Immature natural killer cell (primary cell): ENCODE data around the gene OR10P1. TPM values are rescaled to one million over a fixed set of nuclear protein-coding genes. Genes with fewer than 3 reads are reported as not detected.
"Not testable (repeated sequence)": the region's sequence is repeated elsewhere in the genome, so short reads cannot be mapped to it uniquely, and the experiment has no call there.

Source experiments
- DNase-seq, 3 donors: peaks; one replicate each; pipeline ENCODE4 v3.0.0; 2022; ENCODE audit warnings: mixed read lengths in 1 of 3
- H3K27ac Mint-ChIP-seq, 6 donors: one replicate each; pipeline ENCODE4 v1.8.0; 2020; ENCODE audit warnings: mixed read lengths in 6 of 6, mild to moderate bottlenecking in 5 of 6, inconsistent platforms in 4 of 6, moderate library complexity in 3 of 6
- H3K27me3 Mint-ChIP-seq, 3 donors: one replicate each; pipeline ENCODE4 v1.8.0; 2020 to 2021; ENCODE audit warnings: low read depth in 3 of 3, mild to moderate bottlenecking in 3 of 3, mixed read lengths in 3 of 3, moderate library complexity in 3 of 3, inconsistent platforms in 1 of 3
- H3K36me3 Mint-ChIP-seq, 3 donors: one replicate each; pipeline ENCODE4 v1.8.0; 2020; ENCODE audit warnings: mixed read lengths in 3 of 3, inconsistent platforms in 2 of 3, mild to moderate bottlenecking in 2 of 3
- H3K4me1 Mint-ChIP-seq, 2 donors: one replicate each; pipeline ENCODE4 v1.8.0; 2020; ENCODE audit warnings: inconsistent platforms in 2 of 2, mild to moderate bottlenecking in 2 of 2, mixed read lengths in 2 of 2, moderate library complexity in 1 of 2
- H3K4me3 Mint-ChIP-seq, 5 donors: one replicate each; pipeline ENCODE4 v1.8.0; 2020; ENCODE audit warnings: mild to moderate bottlenecking in 5 of 5, mixed read lengths in 5 of 5, inconsistent platforms in 3 of 5, moderate library complexity in 3 of 5
- H3K9me3 Mint-ChIP-seq, 6 donors: one replicate each; pipeline ENCODE4 v1.8.0; 2020; ENCODE audit warnings: mild to moderate bottlenecking in 6 of 6, mixed read lengths in 6 of 6, inconsistent platforms in 4 of 6, moderate library complexity in 3 of 6
- polyA plus RNA-seq, 3 donors: library from polyadenylated mRNA; unstranded; fragments of 300-500 nt; fragmentation: Illumina TruSeq; gene quantifications; one replicate each; pipeline ENCODE4 v1.2.3, GENCODE V29; 2021

Gene OR10P1
- polyA plus RNA-seq, 3 donors from 2014 or later: not detected

GRCh38 chr12:55636116-55636655, 506 bp upstream of the OR10P1 start:
- Mint-ChIP-seq H3K27ac (peak overlapping the region in 1 of 6 donors; percentile 49), H3K27me3 (peaks cover 0 to 9% (median 2%) of the 10 kb centered on the region in 3 donors), H3K4me1 (no peaks in the 10 kb centered on the region), H3K4me3 (no peak overlapping the region), H3K9me3 (no peaks in the 10 kb centered on the region), H3K36me3 (no peaks in the 10 kb centered on the region)
- DNase-seq: no peak

GRCh38 chr12:55637467-55637866, 775 bp downstream of the OR10P1 start:
- no peaks in the 10 kb centered on the region for H3K36me3 Mint-ChIP-seq
- no peaks in the 10 kb centered on the region for H3K9me3 Mint-ChIP-seq
- DNase-seq: no peak
- no peak overlapping the region for H3K27ac Mint-ChIP-seq
- no peak overlapping the region for H3K4me3 Mint-ChIP-seq
- no peaks in the 10 kb centered on the region for H3K4me1 Mint-ChIP-seq
- peaks cover 0 to 9% (median 0%) of the 10 kb centered on the region in 3 donors for H3K27me3 Mint-ChIP-seq

GRCh38 chr12:55641595-55641994, 4.9 kb downstream of the OR10P1 start:
- peaks cover 3 to 10% (median 6%) of the 10 kb centered on the region in 3 donors for H3K27me3 Mint-ChIP-seq
- no peak overlapping the region for H3K27ac Mint-ChIP-seq
- H3K36me3 Mint-ChIP-seq: no peaks in the 10 kb centered on the region
- DNase-seq: no peak
- no peaks in the 10 kb centered on the region for H3K9me3 Mint-ChIP-seq
- no peak overlapping the region for H3K4me3 Mint-ChIP-seq
- H3K4me1 Mint-ChIP-seq: peaks cover 9 to 10% of the 10 kb centered on the region in 2 donors

- Mint-ChIP-seq H3K9me3 (no peaks in the 10 kb centered on the region), H3K4me3 (no peak overlapping the region), H3K4me1 (peaks cover 10 to 11% of the 10 kb centered on the region in 2 donors), H3K27ac (no peak overlapping the region), H3K36me3 (no peaks in the 10 kb centered on the region), H3K27me3 (peaks cover 3 to 10% (median 6%) of the 10 kb centered on the region in 3 donors)
- no peak for DNase-seq
Measured at GRCh38 chr12:55642267-55642666, 5.6 kb downstream of the OR10P1 start.

GRCh38 chr12:55642669-55643068, 6.0 kb downstream of the OR10P1 start:
- no peak overlapping the region for H3K4me3 Mint-ChIP-seq
- no peak for DNase-seq
- peak overlapping the region in 1 of 6 donors; percentile 40 for H3K27ac Mint-ChIP-seq

GRCh38 chr12:55644591-55644990, 7.9 kb downstream of the OR10P1 start:
- Mint-ChIP-seq H3K27me3 (peaks cover 3 to 6% (median 6%) of the 10 kb centered on the region in 3 donors), H3K36me3 (no peaks in the 10 kb centered on the region), H3K9me3 (no peaks in the 10 kb centered on the region), H3K27ac (no peak overlapping the region), H3K4me1 (peaks cover 10 to 11% of the 10 kb centered on the region in 2 donors), H3K4me3 (no peak overlapping the region)
- DNase-seq: no peak

More at GRCh38 chr12:55642669-55643068, 6.0 kb downstream of the OR10P1 start:
- Mint-ChIP-seq H3K36me3 (no peaks in the 10 kb centered on the region), H3K9me3 (no peaks in the 10 kb centered on the region), H3K4me1 (peaks cover 10 to 11% of the 10 kb centered on the region in 2 donors), H3K27me3 (peaks cover 3 to 8% (median 6%) of the 10 kb centered on the region in 3 donors)

- Mint-ChIP-seq H3K36me3 (no peaks in the 10 kb centered on the region), H3K4me1 (peaks cover 10 to 11% of the 10 kb centered on the region in 2 donors), H3K9me3 (no peaks in the 10 kb centered on the region), H3K4me3 (peak overlapping the region in 1 of 5 donors; percentile 34), H3K27ac (peak overlapping the region in 5 of 6 donors; percentile 31 to 78 (median 40)), H3K27me3 (peaks cover 3 to 6% (median 6%) of the 10 kb centered on the region in 3 donors)
- DNase-seq: no peak
Measured at GRCh38 chr12:55647027-55647426, 10.3 kb downstream of the OR10P1 start.

GRCh38 chr12:55650620-55651298, 14.1 kb downstream of the OR10P1 start:
- H3K4me3 Mint-ChIP-seq, H3K27me3 Mint-ChIP-seq, DNase-seq, H3K27ac Mint-ChIP-seq, H3K36me3 Mint-ChIP-seq, H3K9me3 Mint-ChIP-seq: not testable (repeated sequence)
- peaks cover 10 to 19% of the 10 kb centered on the region in 2 donors for H3K4me1 Mint-ChIP-seq

- Mint-ChIP-seq H3K9me3 (no peaks in the 10 kb centered on the region), H3K36me3 (no peaks in the 10 kb centered on the region), H3K27ac (no peak overlapping the region), H3K27me3 (peaks cover under 1 to 2% (median 1%) of the 10 kb centered on the region in 3 donors), H3K4me1 (peaks cover 5 to 14% of the 10 kb centered on the region in 2 donors), H3K4me3 (no peak overlapping the region)
- no peak for DNase-seq
Measured at GRCh38 chr12:55651299-55651683, 14.6 kb downstream of the OR10P1 start.

GRCh38 chr12:55652352-55652751, 15.7 kb downstream of the OR10P1 start:
- peaks cover 3 to 9% of the 10 kb centered on the region in 2 donors for H3K4me1 Mint-ChIP-seq
- H3K27ac Mint-ChIP-seq: peak overlapping the region in 1 of 6 donors; percentile 11

GRCh38 chr12:55653031-55653430, 16.3 kb downstream of the OR10P1 start:
- no peaks in the 10 kb centered on the region for H3K9me3 Mint-ChIP-seq
- no peaks in the 10 kb centered on the region for H3K27me3 Mint-ChIP-seq
- no peak overlapping the region for H3K4me3 Mint-ChIP-seq
- H3K27ac Mint-ChIP-seq: no peak overlapping the region
- H3K4me1 Mint-ChIP-seq: peaks cover 3 to 9% of the 10 kb centered on the region in 2 donors
- DNase-seq: peak in 1 of 3 donors; percentile 26
- no peaks in the 10 kb centered on the region for H3K36me3 Mint-ChIP-seq

More at GRCh38 chr12:55652352-55652751, 15.7 kb downstream of the OR10P1 start:
- Mint-ChIP-seq H3K36me3 (no peaks in the 10 kb centered on the region), H3K9me3 (no peaks in the 10 kb centered on the region), H3K27me3 (no peaks in the 10 kb centered on the region), H3K4me3 (no peak overlapping the region)
- no peak for DNase-seq

GRCh38 chr12:55654511-55655214, 18.0 kb downstream of the OR10P1 start:
- peaks cover 0 to 4% (median 0%) of the 10 kb centered on the region in 3 donors for H3K27me3 Mint-ChIP-seq
- DNase-seq: no peak
- no peak overlapping the region for H3K27ac Mint-ChIP-seq
- no peaks in the 10 kb centered on the region for H3K9me3 Mint-ChIP-seq
- H3K4me1 Mint-ChIP-seq: peaks cover 3 to 9% of the 10 kb centered on the region in 2 donors
- H3K36me3 Mint-ChIP-seq: no peaks in the 10 kb centered on the region
- H3K4me3 Mint-ChIP-seq: no peak overlapping the region

GRCh38 chr12:55657212-55657611, 20.5 kb downstream of the OR10P1 start:
- H3K27me3 Mint-ChIP-seq: peaks cover 0 to 4% (median 2%) of the 10 kb centered on the region in 3 donors
- DNase-seq: no peak
- no peak overlapping the region for H3K4me3 Mint-ChIP-seq
- H3K4me1 Mint-ChIP-seq: peaks cover 3 to 9% of the 10 kb centered on the region in 2 donors
- no peaks in the 10 kb centered on the region for H3K9me3 Mint-ChIP-seq
- no peaks in the 10 kb centered on the region for H3K36me3 Mint-ChIP-seq
- no peak overlapping the region for H3K27ac Mint-ChIP-seq

GRCh38 chr12:55658212-55658611, 21.5 kb downstream of the OR10P1 start:
- no peaks in the 10 kb centered on the region for H3K9me3 Mint-ChIP-seq
- H3K36me3 Mint-ChIP-seq: no peaks in the 10 kb centered on the region
- no peak overlapping the region for H3K27ac Mint-ChIP-seq
- peaks cover 0 to 1% of the 10 kb centered on the region in 2 donors for H3K4me1 Mint-ChIP-seq
- DNase-seq: no peak
- peaks cover 0 to 4% (median 2%) of the 10 kb centered on the region in 3 donors for H3K27me3 Mint-ChIP-seq
- no peak overlapping the region for H3K4me3 Mint-ChIP-seq
